A549 (cell line): ENCODE results near the gene SLAMF8. TPM values are rescaled to one million over a fixed set of nuclear protein-coding genes. Genes with fewer than 3 reads are reported as not detected.

ENCODE experiments used
- ATAC-seq, 2 experiments: fragments of 200-7000 bp in 1 of 2; fragments of >200 bp in 1 of 2; cut with Nextera tagmentation in 1 of 2; cut with Tn5 transposase in 1 of 2; 3 replicates each; pipeline versions ENCODE4 v1.8.0 to v1.9.1; 2018 to 2020; ENCODE audit warnings: mild to moderate bottlenecking in 1 of 2, moderate library complexity in 1 of 2
- CTCF ChIA-PET: fragments of 300-600 bp; sonication (Branson Sonifier 250); formaldehyde crosslinking; extraction: SDS; loops from one replicate; lab custom pipeline; 2021; ENCODE audit warnings: antibody characterized with exemption, inconsistent platforms; lab: Yijun Ruan, JAX
- POLR2A ChIA-PET: fragments of 350-600 bp; formaldehyde crosslinking; extraction: SDS; loops from one replicate; lab custom pipeline; 2021; ENCODE audit warnings: antibody characterized with exemption, inconsistent platforms; lab: Yijun Ruan, JAX
- DNase-seq, 2 experiments: peaks; one replicate each; pipeline versions ENCODE4 v3.0.0 to v3.0.0-alpha.2; 2011 to 2016; ENCODE audit warnings: low read depth in 1 of 2, low spot score in 1 of 2
- FAIRE-seq: peaks from 2 replicates; lab custom pipeline; 2011; peaks lifted over from hg19 to GRCh38; lab: Jason Lieb, UNC
- H3K27ac ChIP-seq, 2 experiments: fragments of >200 bp; sonication (Bioruptor Twin); formaldehyde crosslinking; 3 replicates each; pipeline ENCODE4 v1.5.1; 2016 to 2017
- H3K4me1 ChIP-seq: fragments of >200 bp; sonication (Bioruptor Twin); formaldehyde crosslinking; 3 replicates; pipeline ENCODE4 v1.6.1; 2016
- H3K4me2 ChIP-seq: fragments of >200 bp; sonication (Bioruptor Twin); formaldehyde crosslinking; 3 replicates; pipeline ENCODE4 v1.6.1; 2016
- H3K4me3 ChIP-seq: fragments of >200 bp; sonication (Bioruptor Twin); formaldehyde crosslinking; 3 replicates; pipeline ENCODE4 v1.5.1; 2016
- H3K9me3 ChIP-seq: fragments of >200 bp; sonication (Bioruptor Twin); formaldehyde crosslinking; 3 replicates; pipeline ENCODE4 v1.6.1; 2016
- CBX8 ChIP-seq: fragments of 200-600 bp; sonication (generic); IDR thresholded peaks from 2 replicates; pipeline ENCODE4 v1.6.1; 2016
- CEBPB ChIP-seq, 2 experiments: fragments of >200 bp in 1 of 2; sonication (Bioruptor Twin) in 1 of 2; formaldehyde crosslinking in 1 of 2; IDR thresholded peaks; 2 replicates each; pipeline ENCODE4 v1.6.1; 2012 to 2016
- CHD4 ChIP-seq: fragments of 200-600 bp; sonication (generic); IDR thresholded peaks from 2 replicates; pipeline ENCODE4 v1.6.1; 2016; ENCODE audit warnings: antibody characterized with exemption, mild to moderate bottlenecking, borderline replicate concordance
- E2F6 ChIP-seq: IDR thresholded peaks from 2 replicates; pipeline ENCODE4 v1.6.1; 2012; ENCODE audit warnings: low read depth, borderline replicate concordance
- ELK1 ChIP-seq: fragments of 150-350 bp; IDR thresholded peaks from 2 replicates; pipeline ENCODE4 v1.6.1; 2014; ENCODE audit warnings: low read depth, mild to moderate bottlenecking, low read length
- ESRRA ChIP-seq: fragments of 150-350 bp; IDR thresholded peaks from 2 replicates; pipeline ENCODE4 v1.6.1; 2014; ENCODE audit warnings: mild to moderate bottlenecking, low read length, borderline replicate concordance
- HDAC2 ChIP-seq: fragments of 200-600 bp; sonication (generic); IDR thresholded peaks from 2 replicates; pipeline ENCODE4 v1.6.1; 2016
- KDM5A ChIP-seq: fragments of 200-600 bp; sonication (generic); IDR thresholded peaks from 2 replicates; pipeline ENCODE4 v1.6.1; 2016; ENCODE audit warnings: antibody characterized with exemption, mild to moderate bottlenecking
- MAZ ChIP-seq: fragments of 150-350 bp; IDR thresholded peaks from 2 replicates; pipeline ENCODE4 v1.6.1; 2014; ENCODE audit warnings: antibody characterized with exemption, low read depth, low read length, borderline replicate concordance
- NFE2L2 ChIP-seq: fragments of 150-350 bp; conservative IDR thresholded peaks from 2 replicates; pipeline ENCODE4 v1.6.1; 2014; ENCODE audit warnings: low read length
- NR3C1 ChIP-seq: fragments of >200 bp; sonication (Bioruptor Twin); formaldehyde crosslinking; IDR thresholded peaks from 3 replicates; pipeline ENCODE4 v1.6.1; 2017
- PHF8 ChIP-seq: fragments of 200-600 bp; sonication (generic); IDR thresholded peaks from 2 replicates; pipeline ENCODE4 v1.6.1; 2016; ENCODE audit warnings: low read depth, mild to moderate bottlenecking, antibody characterized with exemption, moderate library complexity, borderline replicate concordance
- RAD21 ChIP-seq, 2 experiments: fragments of >200 bp in 1 of 2; sonication (Bioruptor Twin) in 1 of 2; formaldehyde crosslinking in 1 of 2; IDR thresholded peaks in 1 of 2; conservative IDR thresholded peaks in 1 of 2; 2 replicates in 1 of 2; 3 replicates in 1 of 2; pipeline ENCODE4 v1.6.1; 2012 to 2018; ENCODE audit warnings: inconsistent platforms in 1 of 2
- RCOR1 ChIP-seq: fragments of 150-350 bp; IDR thresholded peaks from 2 replicates; pipeline ENCODE4 v1.6.1; 2014; ENCODE audit warnings: antibody characterized with exemption, low read length, low read depth
- REST ChIP-seq: fragments of 200-600 bp; sonication (generic); IDR thresholded peaks from 2 replicates; pipeline ENCODE4 v1.6.1; 2016; ENCODE audit warnings: antibody characterized with exemption, mild to moderate bottlenecking, moderate library complexity
- RNF2 ChIP-seq: fragments of 200-600 bp; sonication (generic); IDR thresholded peaks from 2 replicates; pipeline ENCODE4 v1.6.1; 2016; ENCODE audit warnings: low read depth, mild to moderate bottlenecking, antibody characterized with exemption, moderate library complexity, borderline replicate concordance
- TFCP2L1 ChIP-seq: fragments of 250-450 bp; sonication (Bioruptor Pico); IDR thresholded peaks from 2 replicates; pipeline ENCODE4 v1.5.0; 2021; ENCODE audit warnings: mild to moderate bottlenecking
- ZC3H11A ChIP-seq: fragments of 450-650 bp; IDR thresholded peaks from 2 replicates; pipeline ENCODE4 v1.6.1; 2014; ENCODE audit warnings: antibody characterized with exemption, mild to moderate bottlenecking
- ZNF302 ChIP-seq: fragments of 250-450 bp; sonication (Bioruptor Pico); IDR thresholded peaks from 2 replicates; pipeline ENCODE4 v1.9.0; 2021; ENCODE audit warnings: inconsistent platforms, mild to moderate bottlenecking, moderate library complexity
- WGBS: methylation state at CpG from one replicate; pipeline ENCODE4 v1.1.6; 2017; ENCODE audit errors: missing lambda C conversion rate; 5-methylcytosine and 5-hydroxymethylcytosine counted together
- polyA plus RNA-seq, 4 experiments: library from polyadenylated mRNA; depleted of rRNA in 3 of 4; stranded (reverse); fragments of >200 nt; fragmentation: RNase III in 1 of 4; extraction: RNeasy Plus Mini Kit Qiagen cat#74134 plus additional on column Dnase treatment in 1 of 4; gene quantifications; 2 replicates in 3 of 4; 3 replicates in 1 of 4; pipeline ENCODE4 v1.2.3, GENCODE V29; 2011 to 2017

The SLAMF8 gene
- polyA plus RNA-seq, 2 of the 4 experiments (the other 2 are of a cell fraction), result not detected

GRCh38 chr1:159855709-159856108 is 29.0 kb downstream of the SLAMF8 start (continued):
- TF ChIP-seq KDM5A (no peak), HDAC2 (no peak), ZC3H11A (no peak), RAD21 (conservative IDR thresholded peaks at IDR 0.05 in 1 of 2, IDR thresholded peaks at IDR 0.05 in 1 of 2) (no peak)

- Histone ChIP-seq H3K9me3 (no peaks in the 10 kb centered on the region), H3K4me2 (no peak overlapping the region), H3K4me3 (no peak overlapping the region), H3K27ac (no peak overlapping the region), H3K4me1 (peaks cover 15% of the 10 kb centered on the region)
- FAIRE-seq, result no peak
- DNase-seq, result no peak
- POLR2A ChIA-PET, result no interaction called here
- WGBS, result 96% methylated on average over 1 of the region's 1 CpG
- CTCF ChIA-PET, result interaction anchor here (0.8 to 12.1 kb wide), 5 partner anchors 35 to 81 kb away, joined by 3 to 126 read pairs (median 3); partner anchors contain the start of gene DUSP23
- TF ChIP-seq RAD21 (conservative IDR thresholded peaks at IDR 0.05 in 1 of 2, IDR thresholded peaks at IDR 0.05 in 1 of 2), result no peak
- no peak for TF ChIP-seq RNF2
- no peak for TF ChIP-seq RCOR1
- TF ChIP-seq NFE2L2, result no peak
- TF ChIP-seq CBX8, result no peak
- TF ChIP-seq NR3C1, result no peak
- TF ChIP-seq ELK1, result no peak
- TF ChIP-seq E2F6, result no peak
- TF ChIP-seq TFCP2L1 (CRISPR knock-in tag), result no peak
- no peak for TF ChIP-seq CHD4
- no peak for TF ChIP-seq ZNF302 (CRISPR knock-in tag)
- no peak for TF ChIP-seq ESRRA
- TF ChIP-seq MAZ, result no peak
- no peak for TF ChIP-seq PHF8
- no peak for TF ChIP-seq CEBPB (IDR thresholded peaks at IDR 0.05)
- no peak for ATAC-seq
Observed at GRCh38 chr1:159856576-159856975, 29.9 kb downstream of the SLAMF8 start.

- POLR2A ChIA-PET, result no interaction called here
- no peak for TF ChIP-seq E2F6
- TF ChIP-seq REST, result peak; percentile 21; the same call in 1 of the 2 replicates
- FAIRE-seq, result no peak
Observed at GRCh38 chr1:159857889-159858288, 31.2 kb downstream of the SLAMF8 start.

More at GRCh38 chr1:159857889-159858288, 31.2 kb downstream of the SLAMF8 start:
- H3K4me3 ChIP-seq, result no peak overlapping the region
- ATAC-seq (no peak), DNase-seq (no peak)
- H3K9me3 ChIP-seq, result no peaks in the 10 kb centered on the region
- no peak overlapping the region for H3K27ac ChIP-seq
- peaks cover 15% of the 10 kb centered on the region for H3K4me1 ChIP-seq
- CTCF ChIA-PET, result interaction anchor here (1.0 to 12.1 kb wide), 5 partner anchors 10 to 82 kb away, joined by 3 to 126 read pairs (median 3); no protein-coding TSS in a partner anchor
- no peak overlapping the region for H3K4me2 ChIP-seq
- WGBS, result 87% methylated on average over 5 of the region's 6 CpGs
